Gastrocnemius medialis (tissue), 4 donors: ENCODE data around the gene GPRASP3. TPM values are rescaled to one million over a fixed set of nuclear protein-coding genes. Genes with fewer than 3 reads are reported as not detected.
A peak's percentile ranks its signal among the peaks of the same experiment; 100 is the strongest.
"Not testable (repeated sequence)": the region's sequence is repeated elsewhere in the genome, so short reads cannot be mapped to it uniquely, and the experiment has no call there.

Experiments
- ATAC-seq, 2 donors: fragments of 150-250 bp; one replicate each; pipeline ENCODE4 v1.9.1; 2016
- DNase-seq, 2 donors: peaks; one replicate each; pipeline ENCODE4 v3.0.0-alpha.2; 2019
- H3K27ac ChIP-seq, 4 donors: fragments of 200-600 bp; sonication (generic); 1 replicate in 1 of 4; 2 replicates in 3 of 4; pipeline ENCODE4 v1.5.1; 2016 to 2018; ENCODE audit warnings: mild to moderate bottlenecking in 2 of 4, moderate library complexity in 1 of 4
- H3K27me3 ChIP-seq, 3 donors: fragments of 200-600 bp; sonication (generic) in 2 of 3; 1 replicate in 1 of 3; 2 replicates in 2 of 3; pipeline versions ENCODE4 v1.5.1 to v1.6.0; 2016 to 2019; ENCODE audit warnings: mild to moderate bottlenecking in 1 of 3, moderate library complexity in 1 of 3
- H3K36me3 ChIP-seq, 2 donors: fragments of 200-600 bp; sonication (generic) in 1 of 2; one replicate each; pipeline ENCODE4 v1.5.1; 2017 to 2018
- H3K4me1 ChIP-seq, 2 donors: fragments of 200-600 bp; sonication (generic) in 1 of 2; one replicate each; pipeline ENCODE4 v1.5.1; 2016 to 2017; ENCODE audit warnings: mild to moderate bottlenecking in 2 of 2
- H3K4me3 ChIP-seq, 4 donors: fragments of 200-600 bp; sonication (generic) in 3 of 4; 1 replicate in 1 of 4; 2 replicates in 3 of 4; pipeline ENCODE4 v1.5.1; 2016 to 2019; ENCODE audit warnings: mild to moderate bottlenecking in 2 of 4
- H3K9me3 ChIP-seq, 3 donors: fragments of 200-600 bp; sonication (generic) in 2 of 3; 1 replicate in 1 of 3; 2 replicates in 2 of 3; pipeline ENCODE4 v1.5.1; 2016 to 2019
- POLR2A ChIP-seq, 2 donors: fragments of 450-650 bp; IDR thresholded peaks; one replicate each; pipeline ENCODE4 v1.6.1; 2017; ENCODE audit warnings: antibody characterized with exemption in 2 of 2, mild to moderate bottlenecking in 2 of 2, moderate library complexity in 2 of 2
- in situ Hi-C, 4 donors: fragments of 200-750 bp; cut with MboI; loops; one replicate each; pipeline versions ENCODE4 v1.15.0 to v1.8.0; 2017; ENCODE audit warnings: low sequenced_read_pairs in 4 of 4
- intact Hi-C: fragments of 100-400 bp; cut with DNase I; formaldehyde crosslinking; loops from one replicate; pipeline ENCODE4 v1.15.1; 2023; ENCODE audit warnings: low total_unique reads
- total RNA-seq, 4 donors: library from RNA; depleted of rRNA; stranded (reverse); fragments of >200 nt; gene quantifications; one replicate each; pipeline versions ENCODE4 v1.1.0 to v1.2.3, GENCODE V29; 2016
- TF ChIP-seq, protein P1 (sequence below), 5 experiments: fragments of 450-650 bp in 3 of 5; fragments of 200-600 bp in 2 of 5; sonication (generic) in 2 of 5; IDR thresholded peaks in 4 of 5; conservative IDR thresholded peaks in 1 of 5; 1 replicate in 4 of 5; 2 replicates in 1 of 5; pipeline ENCODE4 v1.5.1; 2016 to 2019; ENCODE audit warnings: antibody characterized with exemption in 5 of 5, mild to moderate bottlenecking in 3 of 5, moderate library complexity in 3 of 5

The GPRASP3 gene
- total RNA-seq, 4 donors from 2014 or later = 1.4 to 3.4 (median 2.7) TPM

DNA sequence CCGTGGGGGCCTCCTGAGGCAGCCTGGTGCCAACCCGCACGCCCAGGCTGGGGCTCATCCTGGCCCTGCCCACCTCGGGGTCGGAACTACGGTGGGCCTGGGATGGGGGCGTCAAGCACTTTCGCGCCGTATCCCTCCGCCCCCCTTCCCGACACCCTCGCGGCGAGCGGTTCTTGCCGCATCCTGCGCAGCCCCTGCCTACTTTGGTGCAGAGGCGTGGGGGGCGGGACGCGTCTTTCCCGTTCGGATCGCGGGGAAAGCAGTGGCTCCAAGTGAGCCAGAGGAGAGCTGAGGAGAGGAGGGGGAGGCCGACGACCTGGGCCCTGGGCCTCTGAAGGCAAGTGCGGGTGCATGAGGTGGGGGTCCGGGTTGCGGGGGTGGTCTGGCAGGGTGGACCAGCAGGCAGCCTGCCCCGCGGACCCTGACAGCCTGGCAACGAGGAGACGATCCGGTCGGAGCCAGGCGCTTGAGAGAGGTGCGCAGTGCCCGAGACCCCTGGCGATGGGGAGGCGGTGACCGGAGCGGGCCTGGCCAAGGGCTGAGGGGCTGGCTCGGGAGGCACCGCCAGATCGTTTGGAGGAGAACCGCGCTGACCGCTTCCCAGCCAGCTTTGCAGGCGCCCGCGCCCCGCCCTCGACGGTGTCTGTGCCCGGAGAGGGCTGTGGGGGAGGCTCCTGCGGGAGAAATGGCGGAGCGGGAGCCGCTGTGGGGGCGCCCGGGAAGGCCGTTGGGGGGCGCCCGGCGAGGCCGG is 8.2 kb upstream of the GPRASP3 start, which contains the start of gene GPRASP2:
TSS of gene GPRASP2 (plus strand) at position 233 of the 751 bp plus-strand sequence. CDS start 2,422 bp downstream, outside the sequence.
- H3K27me3 ChIP-seq = no peaks in the 10 kb centered on the region
- no peaks in the 10 kb centered on the region for H3K36me3 ChIP-seq
- in situ Hi-C loops (loop anchor here in 1 of 4 donors (25.0 kb wide), 1 partner anchor 100 kb away; no protein-coding TSS in a partner anchor), intact Hi-C loops (loop anchor here (5.0 to 10.0 kb wide), 2 partner anchors 110 to 198 kb away; partner anchors contain the start of gene TMSB15A)
- H3K4me3 ChIP-seq = peak within 1 kb of the TSS; percentile 58 to 69 (median 60)
- no peak for TF ChIP-seq POLR2A (IDR thresholded peaks at IDR 0.05)
- TF ChIP-seq, protein P1, sequence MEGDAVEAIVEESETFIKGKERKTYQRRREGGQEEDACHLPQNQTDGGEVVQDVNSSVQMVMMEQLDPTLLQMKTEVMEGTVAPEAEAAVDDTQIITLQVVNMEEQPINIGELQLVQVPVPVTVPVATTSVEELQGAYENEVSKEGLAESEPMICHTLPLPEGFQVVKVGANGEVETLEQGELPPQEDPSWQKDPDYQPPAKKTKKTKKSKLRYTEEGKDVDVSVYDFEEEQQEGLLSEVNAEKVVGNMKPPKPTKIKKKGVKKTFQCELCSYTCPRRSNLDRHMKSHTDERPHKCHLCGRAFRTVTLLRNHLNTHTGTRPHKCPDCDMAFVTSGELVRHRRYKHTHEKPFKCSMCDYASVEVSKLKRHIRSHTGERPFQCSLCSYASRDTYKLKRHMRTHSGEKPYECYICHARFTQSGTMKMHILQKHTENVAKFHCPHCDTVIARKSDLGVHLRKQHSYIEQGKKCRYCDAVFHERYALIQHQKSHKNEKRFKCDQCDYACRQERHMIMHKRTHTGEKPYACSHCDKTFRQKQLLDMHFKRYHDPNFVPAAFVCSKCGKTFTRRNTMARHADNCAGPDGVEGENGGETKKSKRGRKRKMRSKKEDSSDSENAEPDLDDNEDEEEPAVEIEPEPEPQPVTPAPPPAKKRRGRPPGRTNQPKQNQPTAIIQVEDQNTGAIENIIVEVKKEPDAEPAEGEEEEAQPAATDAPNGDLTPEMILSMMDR (IDR thresholded peaks at IDR 0.05 in 4 of 5, conservative IDR thresholded peaks at IDR 0.05 in 1 of 5) = no peak
- DNase-seq (peak in 1 of 2 donors; percentile 25), ATAC-seq (peak; percentile 75 to 76)
- no peaks in the 10 kb centered on the region for H3K4me1 ChIP-seq
- H3K9me3 ChIP-seq = no peaks in the 10 kb centered on the region
- peak within 1 kb of the TSS; percentile 61 to 77 (median 68) for H3K27ac ChIP-seq

GRCh38 chrX:102712981-102713625 is 7.4 kb upstream of the GPRASP3 start:
- in situ Hi-C loops = loop anchor here in 1 of 4 donors (25.0 kb wide), 1 partner anchor 99 kb away; no protein-coding TSS in a partner anchor
- DNase-seq (peak; percentile 9 to 27), ATAC-seq (peak; percentile 79 to 83)
- no peaks in the 10 kb centered on the region for H3K36me3 ChIP-seq
- no peaks in the 10 kb centered on the region for H3K9me3 ChIP-seq
- peak overlapping the region; percentile 61 to 77 (median 68) for H3K27ac ChIP-seq
- TF ChIP-seq, protein P1 (IDR thresholded peaks at IDR 0.05 in 4 of 5, conservative IDR thresholded peaks at IDR 0.05 in 1 of 5) = peak; percentile 20 to 55 (median 44)
- TF ChIP-seq POLR2A (IDR thresholded peaks at IDR 0.05) = no peak
- H3K4me3 ChIP-seq = peak overlapping the region; percentile 58 to 69 (median 60)
- intact Hi-C loops = loop anchor here (5.0 to 10.0 kb wide), 2 partner anchors 111 to 198 kb away; partner anchors contain the start of gene TMSB15A
- no peaks in the 10 kb centered on the region for H3K27me3 ChIP-seq
- no peaks in the 10 kb centered on the region for H3K4me1 ChIP-seq

GRCh38 chrX:102714994-102715393 is 5.5 kb upstream of the GPRASP3 start:
- no peaks in the 10 kb centered on the region for H3K9me3 ChIP-seq
- intact Hi-C loops (loop anchor here (5.0 to 10.0 kb wide), 3 partner anchors 63 to 200 kb away; partner anchors contain the start of genes GPRASP1 and TMSB15A), in situ Hi-C loops (loop anchor here in 1 of 4 donors (25.0 kb wide), 1 partner anchor 97 kb away; no protein-coding TSS in a partner anchor)

GRCh38 chrX:102715967-102716366 is 4.6 kb upstream of the GPRASP3 start:
- ATAC-seq = no peak
- Histone ChIP-seq H3K4me1 (no peaks in the 10 kb centered on the region), H3K27me3 (no peaks in the 10 kb centered on the region), H3K36me3 (no peaks in the 10 kb centered on the region), H3K27ac (no peak overlapping the region), H3K9me3 (no peaks in the 10 kb centered on the region), H3K4me3 (no peak overlapping the region)
- in situ Hi-C loops = loop anchor here in 1 of 4 donors (25.0 kb wide), 1 partner anchor 96 kb away; no protein-coding TSS in a partner anchor
- intact Hi-C loops = loop anchor here (5.0 to 10.0 kb wide), 2 partner anchors 64 to 201 kb away; partner anchors contain the start of genes GPRASP1 and TMSB15A
- TF ChIP-seq POLR2A (IDR thresholded peaks at IDR 0.05) = no peak
- TF ChIP-seq, protein P1 (IDR thresholded peaks at IDR 0.05 in 4 of 5, conservative IDR thresholded peaks at IDR 0.05 in 1 of 5) = no peak
- no peak for DNase-seq

More at GRCh38 chrX:102714994-102715393, 5.5 kb upstream of the GPRASP3 start:
- ATAC-seq (no peak), DNase-seq (no peak)
- Histone ChIP-seq H3K27ac (no peak overlapping the region), H3K4me1 (no peaks in the 10 kb centered on the region), H3K36me3 (no peaks in the 10 kb centered on the region), H3K4me3 (no peak overlapping the region), H3K27me3 (no peaks in the 10 kb centered on the region)
- TF ChIP-seq, protein P1 (IDR thresholded peaks at IDR 0.05 in 4 of 5, conservative IDR thresholded peaks at IDR 0.05 in 1 of 5) = no peak
- TF ChIP-seq POLR2A (IDR thresholded peaks at IDR 0.05) = no peak

DNA sequence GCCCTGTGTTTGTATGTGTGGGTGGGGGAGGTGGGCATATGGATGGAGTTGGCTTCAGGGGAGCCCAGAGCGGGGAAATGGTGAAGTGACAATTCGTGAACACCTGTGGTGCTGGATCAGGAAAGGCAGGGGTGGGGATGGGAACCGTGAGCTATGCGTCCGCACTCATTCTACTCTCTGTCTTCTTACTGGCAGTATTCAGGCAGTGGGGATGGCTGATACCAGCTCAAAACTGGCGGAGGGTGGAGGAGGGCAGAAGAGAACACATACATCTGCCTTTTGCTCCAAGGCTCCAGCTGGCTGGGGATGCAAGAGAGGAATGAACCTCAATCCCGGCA is 595 bp downstream of the GPRASP3 start:
- in situ Hi-C loops = loop anchor here in 1 of 4 donors (25.0 kb wide), 1 partner anchor 91 kb away; no protein-coding TSS in a partner anchor
- H3K27ac ChIP-seq, ATAC-seq, H3K36me3 ChIP-seq, H3K27me3 ChIP-seq, intact Hi-C loops, H3K4me1 ChIP-seq, DNase-seq, H3K9me3 ChIP-seq: not testable (repeated sequence)
- H3K4me3 ChIP-seq = peak overlapping the region; percentile 45 to 61 (median 57)
